Urothelium cell line (cell line): ENCODE measurements around the gene PPP4R2.

ENCODE experiments used
- DNase-seq: peaks from one replicate; pipeline ENCODE4 v3.0.0; 2011; ENCODE audit warnings: low spot score, mixed read lengths
- FAIRE-seq: peaks from 2 replicates; lab custom pipeline; 2011; peaks lifted over from hg19 to GRCh38; lab: Jason Lieb, UNC

The PPP4R2 gene

GRCh38 chr3:73068419-73068818 lies 71.8 kb downstream of the PPP4R2 start:
- DNase-seq (no peak), FAIRE-seq (no peak)

- FAIRE-seq (no peak), DNase-seq (no peak)
Observed at GRCh38 chr3:73069187-73069586, 72.6 kb downstream of the PPP4R2 start.

- no peak for FAIRE-seq
- DNase-seq: no peak
Observed at GRCh38 chr3:73069775-73070444, 73.3 kb downstream of the PPP4R2 start.

- no peak for DNase-seq
- no peak for FAIRE-seq
Observed at GRCh38 chr3:73070675-73071575, 74.3 kb downstream of the PPP4R2 start.

- DNase-seq (no peak), FAIRE-seq (no peak)
Observed at GRCh38 chr3:73071952-73072351, 75.3 kb downstream of the PPP4R2 start.

- DNase-seq (no peak), FAIRE-seq (no peak)
Observed at GRCh38 chr3:73072634-73073033, 76.0 kb downstream of the PPP4R2 start.

- DNase-seq (no peak), FAIRE-seq (no peak)
Observed at GRCh38 chr3:73073091-73073707, 76.6 kb downstream of the PPP4R2 start.

GRCh38 chr3:73074781-73075180 lies 78.2 kb downstream of the PPP4R2 start:
- FAIRE-seq: no peak
- no peak for DNase-seq

GRCh38 chr3:73080216-73080966 lies 83.8 kb downstream of the PPP4R2 start:
- FAIRE-seq (no peak), DNase-seq (no peak)

GRCh38 chr3:73081140-73081539 lies 84.5 kb downstream of the PPP4R2 start:
- no peak for FAIRE-seq
- no peak for DNase-seq

GRCh38 chr3:73084170-73084569 lies 87.6 kb downstream of the PPP4R2 start:
- FAIRE-seq: no peak

GRCh38 chr3:73086071-73086494 lies 89.5 kb downstream of the PPP4R2 start:
- DNase-seq (peak; percentile 47), FAIRE-seq (no peak)

More at GRCh38 chr3:73084170-73084569, 87.6 kb downstream of the PPP4R2 start:
- DNase-seq: no peak

- DNase-seq: peak; percentile 63
- peak; percentile 65 for FAIRE-seq
Observed at GRCh38 chr3:73094129-73094528, 97.5 kb downstream of the PPP4R2 start.

- FAIRE-seq (no peak), DNase-seq (no peak)
Observed at GRCh38 chr3:73094951-73095350, 98.3 kb downstream of the PPP4R2 start.

GRCh38 chr3:73096169-73096568 lies 99.6 kb downstream of the PPP4R2 start:
- FAIRE-seq (no peak), DNase-seq (no peak)

- no peak for FAIRE-seq
- DNase-seq: no peak
Observed at GRCh38 chr3:73098026-73098425, 101.4 kb downstream of the PPP4R2 start.

- FAIRE-seq: no peak
- no peak for DNase-seq
Observed at GRCh38 chr3:73098873-73099272, 102.3 kb downstream of the PPP4R2 start.

GRCh38 chr3:73100741-73101559 lies 104.3 kb downstream of the PPP4R2 start:
- DNase-seq (peak; percentile 82), FAIRE-seq (no peak)

GRCh38 chr3:73101881-73102280 lies 105.3 kb downstream of the PPP4R2 start:
- DNase-seq (no peak), FAIRE-seq (no peak)

- no peak for FAIRE-seq
- no peak for DNase-seq
Observed at GRCh38 chr3:73107215-73107614, 110.6 kb downstream of the PPP4R2 start.
